ENCODE results near the gene PRKCH.

DNA sequence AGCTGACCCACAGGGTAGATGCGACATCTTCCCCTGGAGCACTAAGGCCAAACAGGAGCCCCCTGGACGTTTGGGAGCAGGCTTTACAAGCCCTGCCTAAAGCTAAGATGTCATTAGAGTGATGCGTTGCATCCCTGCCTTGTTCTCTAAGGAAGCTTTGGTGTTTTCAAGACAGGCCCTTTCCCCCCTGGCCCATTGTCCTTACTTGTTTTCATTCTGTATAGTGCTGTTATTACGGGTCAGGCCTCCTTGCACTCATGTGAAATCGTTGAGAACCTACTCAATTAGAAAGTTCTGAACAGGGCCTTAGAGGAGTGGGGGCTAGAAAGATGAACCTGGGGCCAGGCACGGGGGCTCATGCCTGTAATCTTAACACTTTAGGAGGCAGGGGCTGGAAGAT lies 1.7 kb upstream of the PRKCH start:
- TF ChIP-seq, protein P1, sequence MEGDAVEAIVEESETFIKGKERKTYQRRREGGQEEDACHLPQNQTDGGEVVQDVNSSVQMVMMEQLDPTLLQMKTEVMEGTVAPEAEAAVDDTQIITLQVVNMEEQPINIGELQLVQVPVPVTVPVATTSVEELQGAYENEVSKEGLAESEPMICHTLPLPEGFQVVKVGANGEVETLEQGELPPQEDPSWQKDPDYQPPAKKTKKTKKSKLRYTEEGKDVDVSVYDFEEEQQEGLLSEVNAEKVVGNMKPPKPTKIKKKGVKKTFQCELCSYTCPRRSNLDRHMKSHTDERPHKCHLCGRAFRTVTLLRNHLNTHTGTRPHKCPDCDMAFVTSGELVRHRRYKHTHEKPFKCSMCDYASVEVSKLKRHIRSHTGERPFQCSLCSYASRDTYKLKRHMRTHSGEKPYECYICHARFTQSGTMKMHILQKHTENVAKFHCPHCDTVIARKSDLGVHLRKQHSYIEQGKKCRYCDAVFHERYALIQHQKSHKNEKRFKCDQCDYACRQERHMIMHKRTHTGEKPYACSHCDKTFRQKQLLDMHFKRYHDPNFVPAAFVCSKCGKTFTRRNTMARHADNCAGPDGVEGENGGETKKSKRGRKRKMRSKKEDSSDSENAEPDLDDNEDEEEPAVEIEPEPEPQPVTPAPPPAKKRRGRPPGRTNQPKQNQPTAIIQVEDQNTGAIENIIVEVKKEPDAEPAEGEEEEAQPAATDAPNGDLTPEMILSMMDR (IDR thresholded peaks at IDR 0.05; ENCODE audit: poor library complexity, severe bottlenecking): no peak
- TF ChIP-seq MXI1 (conservative IDR thresholded peaks at IDR 0.05; ENCODE audit: poor library complexity, severe bottlenecking): no peak
- TF ChIP-seq, protein P2, sequence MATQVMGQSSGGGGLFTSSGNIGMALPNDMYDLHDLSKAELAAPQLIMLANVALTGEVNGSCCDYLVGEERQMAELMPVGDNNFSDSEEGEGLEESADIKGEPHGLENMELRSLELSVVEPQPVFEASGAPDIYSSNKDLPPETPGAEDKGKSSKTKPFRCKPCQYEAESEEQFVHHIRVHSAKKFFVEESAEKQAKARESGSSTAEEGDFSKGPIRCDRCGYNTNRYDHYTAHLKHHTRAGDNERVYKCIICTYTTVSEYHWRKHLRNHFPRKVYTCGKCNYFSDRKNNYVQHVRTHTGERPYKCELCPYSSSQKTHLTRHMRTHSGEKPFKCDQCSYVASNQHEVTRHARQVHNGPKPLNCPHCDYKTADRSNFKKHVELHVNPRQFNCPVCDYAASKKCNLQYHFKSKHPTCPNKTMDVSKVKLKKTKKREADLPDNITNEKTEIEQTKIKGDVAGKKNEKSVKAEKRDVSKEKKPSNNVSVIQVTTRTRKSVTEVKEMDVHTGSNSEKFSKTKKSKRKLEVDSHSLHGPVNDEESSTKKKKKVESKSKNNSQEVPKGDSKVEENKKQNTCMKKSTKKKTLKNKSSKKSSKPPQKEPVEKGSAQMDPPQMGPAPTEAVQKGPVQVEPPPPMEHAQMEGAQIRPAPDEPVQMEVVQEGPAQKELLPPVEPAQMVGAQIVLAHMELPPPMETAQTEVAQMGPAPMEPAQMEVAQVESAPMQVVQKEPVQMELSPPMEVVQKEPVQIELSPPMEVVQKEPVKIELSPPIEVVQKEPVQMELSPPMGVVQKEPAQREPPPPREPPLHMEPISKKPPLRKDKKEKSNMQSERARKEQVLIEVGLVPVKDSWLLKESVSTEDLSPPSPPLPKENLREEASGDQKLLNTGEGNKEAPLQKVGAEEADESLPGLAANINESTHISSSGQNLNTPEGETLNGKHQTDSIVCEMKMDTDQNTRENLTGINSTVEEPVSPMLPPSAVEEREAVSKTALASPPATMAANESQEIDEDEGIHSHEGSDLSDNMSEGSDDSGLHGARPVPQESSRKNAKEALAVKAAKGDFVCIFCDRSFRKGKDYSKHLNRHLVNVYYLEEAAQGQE (IDR thresholded peaks at IDR 0.05; ENCODE audit: borderline replicate concordance): no peak
